Astrocyte (in vitro differentiated cells and primary cell): ENCODE data around the gene ADCK1. TPM values are rescaled to one million over a fixed set of nuclear protein-coding genes. Genes with fewer than 3 reads are reported as not detected.

Source experiments
- DNase-seq: peaks from one replicate; pipeline ENCODE4 v3.0.0-alpha.2; 2010; ENCODE audit warnings: low read depth
- FAIRE-seq: peaks from 2 replicates; lab custom pipeline; 2011; peaks lifted over from hg19 to GRCh38; lab: Jason Lieb, UNC
- H2AFZ ChIP-seq: 2 replicates; pipeline ENCODE4 v1.6.0; 2012; ENCODE audit warnings: low read depth, low read length, inconsistent platforms
- H3K27ac ChIP-seq: 2 replicates; pipeline ENCODE4 v1.5.1; 2011; ENCODE audit warnings: low read depth, low read length, inconsistent platforms
- H3K27me3 ChIP-seq: 2 replicates; pipeline ENCODE4 v1.6.0; 2011; ENCODE audit warnings: low read length, inconsistent platforms; ENCODE audit not compliant: insufficient read depth
- H3K36me3 ChIP-seq: 2 replicates; pipeline ENCODE4 v1.5.1; 2011; ENCODE audit warnings: low read length, inconsistent platforms; ENCODE audit not compliant: insufficient read depth
- H3K4me1 ChIP-seq: 2 replicates; pipeline ENCODE4 v1.5.1; 2011; ENCODE audit warnings: low read length, inconsistent platforms; ENCODE audit not compliant: insufficient read depth
- H3K4me2 ChIP-seq: 2 replicates; pipeline ENCODE4 v1.6.0; 2012; ENCODE audit warnings: low read length, inconsistent platforms
- H3K4me3 ChIP-seq: 2 replicates; pipeline ENCODE4 v1.5.1; 2011; ENCODE audit warnings: low read depth, mild to moderate bottlenecking, low read length, inconsistent platforms; ENCODE audit not compliant: insufficient read depth
- H3K79me2 ChIP-seq: 2 replicates; pipeline ENCODE4 v1.6.0; 2012; ENCODE audit warnings: mild to moderate bottlenecking, low read length, inconsistent platforms; ENCODE audit not compliant: insufficient read depth
- H3K9ac ChIP-seq: 2 replicates; pipeline ENCODE4 v1.6.0; 2012; ENCODE audit warnings: mild to moderate bottlenecking, low read length, inconsistent platforms
- H3K9me3 ChIP-seq: 2 replicates; pipeline ENCODE4 v1.5.1; 2012; ENCODE audit warnings: low read depth, mild to moderate bottlenecking, low read length, inconsistent platforms; ENCODE audit not compliant: insufficient read depth
- H4K20me1 ChIP-seq: 2 replicates; pipeline ENCODE4 v1.6.0; 2012; ENCODE audit warnings: low read length, inconsistent platforms; ENCODE audit not compliant: insufficient read depth
- H3K27ac Mint-ChIP-seq: one replicate; pipeline ENCODE4 v1.8.0; 2021; ENCODE audit warnings: mild to moderate bottlenecking, mixed read lengths; ENCODE audit not compliant: unreplicated experiment
- H3K27me3 Mint-ChIP-seq: one replicate; pipeline ENCODE4 v1.8.0; 2021; ENCODE audit warnings: low read depth, mixed read lengths; ENCODE audit not compliant: unreplicated experiment
- H3K36me3 Mint-ChIP-seq: one replicate; pipeline ENCODE4 v1.8.0; 2021; ENCODE audit warnings: low read depth, mixed read lengths; ENCODE audit not compliant: unreplicated experiment
- H3K4me1 Mint-ChIP-seq: one replicate; pipeline ENCODE4 v1.8.0; 2021; ENCODE audit warnings: low read depth, mixed read lengths; ENCODE audit not compliant: unreplicated experiment
- H3K4me3 Mint-ChIP-seq: one replicate; pipeline ENCODE4 v1.8.0; 2021; ENCODE audit warnings: mild to moderate bottlenecking, moderate library complexity, mixed read lengths; ENCODE audit not compliant: unreplicated experiment
- H3K9me3 Mint-ChIP-seq: one replicate; pipeline ENCODE4 v1.8.0; 2021; ENCODE audit warnings: mild to moderate bottlenecking, mixed read lengths; ENCODE audit not compliant: unreplicated experiment
- CTCF ChIP-seq: IDR thresholded peaks from 2 replicates; pipeline ENCODE4 v1.5.1; 2011; ENCODE audit warnings: low read depth, mild to moderate bottlenecking, inconsistent platforms, low read length, moderate library complexity; ENCODE audit not compliant: insufficient read depth
- EZH2 ChIP-seq: IDR thresholded peaks from 2 replicates; pipeline ENCODE4 v1.6.1; 2012; ENCODE audit warnings: mild to moderate bottlenecking, low read length, inconsistent platforms; ENCODE audit not compliant: insufficient read depth
- total RNA-seq: library from RNA; stranded (reverse); gene quantifications from 2 replicates; pipeline ENCODE4 v1.2.1, GENCODE V29; 2021

The ADCK1 gene
- total RNA-seq, 1 donor from 2014 or later = 5.8 TPM

GRCh38 chr14:77908847-77909246 lies 108.9 kb downstream of the ADCK1 start:
- Histone ChIP-seq H4K20me1 (no peaks in the 10 kb centered on the region), H2AFZ (no peak overlapping the region), H3K79me2 (no peaks in the 10 kb centered on the region), H3K4me2 (no peak overlapping the region), H3K36me3 (no peaks in the 10 kb centered on the region), H3K4me3 (no peak overlapping the region), H3K9me3 (no peaks in the 10 kb centered on the region), H3K27ac (no peak overlapping the region), H3K27me3 (no peaks in the 10 kb centered on the region), H3K9ac (no peak overlapping the region), H3K4me1 (no peaks in the 10 kb centered on the region)
- no peak for FAIRE-seq
- Mint-ChIP-seq H3K36me3 (peaks cover 4% of the 10 kb centered on the region), H3K27me3 (no peaks in the 10 kb centered on the region), H3K4me1 (no peaks in the 10 kb centered on the region), H3K4me3 (no peak overlapping the region), H3K27ac (no peak overlapping the region), H3K9me3 (no peaks in the 10 kb centered on the region)
- TF ChIP-seq EZH2 (no peak), CTCF (no peak)
- DNase-seq = no peak

GRCh38 chr14:77909911-77910310 lies 110.0 kb downstream of the ADCK1 start:
- FAIRE-seq = no peak
- no peaks in the 10 kb centered on the region for H3K9me3 ChIP-seq
- H3K4me1 ChIP-seq = no peaks in the 10 kb centered on the region
- no peak overlapping the region for H3K9ac ChIP-seq
- H3K4me1 Mint-ChIP-seq = no peaks in the 10 kb centered on the region
- H3K27me3 Mint-ChIP-seq = no peaks in the 10 kb centered on the region
- no peaks in the 10 kb centered on the region for H4K20me1 ChIP-seq
- H3K36me3 Mint-ChIP-seq = peaks cover 4% of the 10 kb centered on the region
- no peak overlapping the region for H3K4me3 ChIP-seq
- DNase-seq = no peak
- H3K79me2 ChIP-seq = no peaks in the 10 kb centered on the region
- no peak overlapping the region for H3K27ac Mint-ChIP-seq
- no peak overlapping the region for H2AFZ ChIP-seq
- TF ChIP-seq EZH2 = no peak
- TF ChIP-seq CTCF = no peak
- no peak overlapping the region for H3K27ac ChIP-seq
- no peaks in the 10 kb centered on the region for H3K27me3 ChIP-seq
- H3K36me3 ChIP-seq = no peaks in the 10 kb centered on the region
- H3K4me3 Mint-ChIP-seq = no peak overlapping the region
- H3K9me3 Mint-ChIP-seq = no peaks in the 10 kb centered on the region
- no peak overlapping the region for H3K4me2 ChIP-seq

GRCh38 chr14:77910506-77910905 lies 110.6 kb downstream of the ADCK1 start:
- H3K4me2 ChIP-seq = no peak overlapping the region
- DNase-seq = no peak
- H3K79me2 ChIP-seq = no peaks in the 10 kb centered on the region
- Mint-ChIP-seq H3K4me3 (no peak overlapping the region), H3K27me3 (no peaks in the 10 kb centered on the region), H3K36me3 (peaks cover 4% of the 10 kb centered on the region), H3K9me3 (no peaks in the 10 kb centered on the region), H3K27ac (no peak overlapping the region), H3K4me1 (no peaks in the 10 kb centered on the region)
- H3K36me3 ChIP-seq = no peaks in the 10 kb centered on the region
- H3K27me3 ChIP-seq = no peaks in the 10 kb centered on the region
- no peak overlapping the region for H3K4me3 ChIP-seq
- H3K4me1 ChIP-seq = no peaks in the 10 kb centered on the region
- no peaks in the 10 kb centered on the region for H4K20me1 ChIP-seq
- no peak overlapping the region for H3K9ac ChIP-seq
- FAIRE-seq = no peak
- no peaks in the 10 kb centered on the region for H3K9me3 ChIP-seq
- H3K27ac ChIP-seq = no peak overlapping the region
- TF ChIP-seq EZH2 (no peak), CTCF (no peak)
- H2AFZ ChIP-seq = no peak overlapping the region
